ENCODE results near the gene CENPVL1. TPM values are rescaled to one million over a fixed set of nuclear protein-coding genes. Genes with fewer than 3 reads are reported as not detected.
A peak's percentile ranks its signal among the peaks of the same experiment; 100 is the strongest.

Gene CENPVL1
- total RNA-seq, 4 donors from 2014 or later = not detected

GRCh38 chrX:51728202-51728601 lies 17.9 kb downstream of the CENPVL1 start:
- Histone ChIP-seq H3K27me3 (no peaks in the 10 kb centered on the region), H3K27ac (no peak overlapping the region), H3K4me1 (no peaks in the 10 kb centered on the region), H3K9me3 (no peaks in the 10 kb centered on the region), H3K4me3 (replicated peaks in 1 of 3) (no peak overlapping the region), H3K36me3 (no peaks in the 10 kb centered on the region)
- TF ChIP-seq POLR2A (IDR thresholded peaks at IDR 0.05) (no peak), CTCF (IDR thresholded peaks at IDR 0.05) (no peak)
- intact Hi-C loops (cut with DNase I) = no loop called here
- DNase-seq = no peak

- DNase-seq = no peak
- Histone ChIP-seq H3K27ac (no peak overlapping the region), H3K27me3 (no peaks in the 10 kb centered on the region), H3K36me3 (no peaks in the 10 kb centered on the region), H3K4me3 (replicated peaks in 1 of 3) (no peak overlapping the region), H3K9me3 (no peaks in the 10 kb centered on the region), H3K4me1 (no peaks in the 10 kb centered on the region)
- no peak for TF ChIP-seq CTCF (IDR thresholded peaks at IDR 0.05)
- TF ChIP-seq POLR2A (IDR thresholded peaks at IDR 0.05) = no peak
- 84 to 87% methylated on average over 2 of the region's 2 CpGs for WGBS, 2 donors
- intact Hi-C loops (cut with DNase I) = no loop called here
These were observed 26.8 kb downstream of the CENPVL1 start for GRCh38 chrX:51737091-51737490.

- TF ChIP-seq POLR2A (IDR thresholded peaks at IDR 0.05) (no peak), CTCF (IDR thresholded peaks at IDR 0.05) (no peak)
- intact Hi-C loops (cut with DNase I) = no loop called here
- no peaks in the 10 kb centered on the region for H3K27me3 ChIP-seq
- no peaks in the 10 kb centered on the region for H3K9me3 ChIP-seq
- H3K27ac ChIP-seq = no peak overlapping the region
- H3K4me3 ChIP-seq (replicated peaks in 1 of 3) = no peak overlapping the region
- no peak for DNase-seq
- 80 to 94% methylated on average over 3 of the region's 3 CpGs for WGBS, 2 donors
- no peaks in the 10 kb centered on the region for H3K36me3 ChIP-seq
- H3K4me1 ChIP-seq = no peaks in the 10 kb centered on the region
These were observed 32.3 kb downstream of the CENPVL1 start for GRCh38 chrX:51742586-51742985.

DNA sequence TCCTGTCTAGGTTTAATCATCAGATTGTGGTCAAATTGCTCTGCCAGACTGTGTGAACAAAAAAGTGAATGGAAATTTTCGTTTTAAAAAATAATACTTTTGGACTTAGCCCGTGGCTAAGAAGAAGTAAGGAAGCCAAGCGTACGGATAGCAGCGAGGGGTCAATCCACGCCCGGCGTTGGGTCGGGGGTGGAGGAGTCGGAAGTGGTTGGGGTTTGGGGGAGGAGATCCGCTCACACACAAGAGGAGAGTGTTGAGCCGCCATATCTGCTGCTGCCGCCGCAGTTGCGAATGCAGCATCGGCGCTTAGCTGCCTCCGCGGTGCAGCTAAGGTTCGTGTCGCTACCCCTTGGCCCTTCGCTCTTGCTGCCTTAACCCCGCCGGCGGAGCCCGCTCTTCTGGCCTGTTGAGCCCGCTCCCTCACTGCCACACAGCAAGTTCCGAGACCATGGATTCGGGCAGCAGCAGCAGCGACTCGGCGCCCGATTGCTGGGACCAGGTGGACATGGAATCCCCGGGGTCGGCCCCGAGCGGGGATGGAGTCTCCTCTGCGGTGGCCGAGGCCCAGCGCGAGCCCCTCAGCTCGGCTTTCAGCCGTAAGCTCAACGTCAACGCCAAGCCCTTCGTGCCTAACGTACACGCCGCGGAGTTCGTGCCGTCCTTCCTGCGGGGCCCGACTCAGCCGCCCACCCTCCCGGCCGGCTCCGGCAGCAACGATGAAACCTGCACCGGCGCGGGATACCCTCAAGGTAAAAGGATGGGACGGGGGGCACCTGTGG lies 33.1 kb downstream of the CENPVL1 start, which contains the start of gene GSPT2:
Gene GSPT2, plus strand, starts transcription at position 264 of the 779 bp plus-strand sequence. Its CDS starts 185 bp downstream, at position 449.
- no peaks in the 10 kb centered on the region for H3K4me1 ChIP-seq
- H3K36me3 ChIP-seq = no peaks in the 10 kb centered on the region
- peak within 1 kb of the TSS in 1 of 3 donors; percentile 15 for H3K27ac ChIP-seq
- intact Hi-C loops (cut with DNase I) = no loop called here
- 0 to 3% methylated on average over 4 to 12 of the region's 63 CpGs for whole genome bisulfite sequencing, 2 donors
- H3K4me3 ChIP-seq (replicated peaks in 1 of 3) = peak within 1 kb of the TSS in 2 of 3 donors; percentile 45 to 73
- H3K9me3 ChIP-seq = no peaks in the 10 kb centered on the region
- TF ChIP-seq POLR2A (IDR thresholded peaks at IDR 0.05) (peak in 1 of 2 donors; percentile 57), CTCF (IDR thresholded peaks at IDR 0.05) (no peak)
- no peaks in the 10 kb centered on the region for H3K27me3 ChIP-seq
- peak; percentile 62 to 68 for DNase-seq

DNA sequence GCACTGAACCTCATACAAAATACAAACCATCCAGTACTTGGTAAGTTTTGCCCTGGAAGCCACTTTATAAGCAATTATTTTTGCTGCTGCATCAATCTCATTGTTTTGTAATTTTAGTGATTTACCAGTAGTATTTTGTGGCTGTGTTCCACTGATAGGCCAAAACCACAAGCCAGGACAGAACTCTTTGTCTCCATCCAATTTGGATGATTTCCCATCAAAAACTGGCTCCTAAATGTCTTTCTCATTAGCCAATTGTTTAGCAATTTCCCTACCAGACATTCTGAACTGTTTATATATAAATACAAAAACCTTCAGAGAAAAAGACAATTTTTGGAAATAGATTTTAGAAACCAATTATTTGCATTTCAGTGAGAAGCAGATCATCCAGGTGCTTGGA lies 37.4 kb downstream of the CENPVL1 start:
- no peaks in the 10 kb centered on the region for H3K36me3 ChIP-seq
- DNase-seq = no peak
- H3K9me3 ChIP-seq = no peaks in the 10 kb centered on the region
- no peak overlapping the region for H3K27ac ChIP-seq
- H3K27me3 ChIP-seq = no peaks in the 10 kb centered on the region
- TF ChIP-seq CTCF (IDR thresholded peaks at IDR 0.05) = no peak
- TF ChIP-seq POLR2A (IDR thresholded peaks at IDR 0.05) = no peak
- no peaks in the 10 kb centered on the region for H3K4me1 ChIP-seq
- H3K4me3 ChIP-seq (replicated peaks in 1 of 3) = no peak overlapping the region
- intact Hi-C loops (cut with DNase I) = no loop called here

Measured in thyroid gland (tissue), 4 donors.